HEK293T (cell line): Measurements from ENCODE around the gene MAPK13.

ENCODE experiments used
- BHLHE40 ChIP-seq: fragments of 450-650 bp; IDR thresholded peaks from 2 replicates; pipeline ENCODE4 v1.6.1; 2016; ENCODE audit warnings: mild to moderate bottlenecking, moderate library complexity, borderline replicate concordance
- FOXK2 ChIP-seq: fragments of 450-650 bp; IDR thresholded peaks from 2 replicates; pipeline ENCODE4 v1.6.1; 2016; ENCODE audit warnings: mild to moderate bottlenecking
- FOXM1 ChIP-seq: fragments of 450-650 bp; IDR thresholded peaks from 2 replicates; pipeline ENCODE4 v1.6.1; 2017; ENCODE audit warnings: mild to moderate bottlenecking, borderline replicate concordance
- HDGF ChIP-seq: fragments of 450-650 bp; IDR thresholded peaks from 2 replicates; pipeline ENCODE4 v1.6.1; 2017; ENCODE audit warnings: antibody characterized with exemption, borderline replicate concordance
- SP1 ChIP-seq: fragments of 450-650 bp; IDR thresholded peaks from 2 replicates; pipeline ENCODE4 v1.6.1; 2017
- SUZ12 ChIP-seq: fragments of 450-650 bp; IDR thresholded peaks from 2 replicates; pipeline ENCODE4 v1.6.1; 2016; ENCODE audit warnings: mild to moderate bottlenecking
- ZNF384 ChIP-seq: fragments of 450-650 bp; IDR thresholded peaks from 2 replicates; pipeline ENCODE4 v1.6.1; 2016

- TF ChIP-seq FOXM1 (no peak), SUZ12 (no peak), SP1 (no peak), BHLHE40 (no peak), ZNF384 (no peak), FOXK2 (no peak), HDGF (no peak)
Measured at GRCh38 chr6:36128073-36128472, 2.2 kb upstream of the MAPK13 start.
